Endothelial cell of umbilical vein (primary cell): ENCODE measurements around the gene CALN1. TPM values are rescaled to one million over a fixed set of nuclear protein-coding genes. Genes with fewer than 3 reads are reported as not detected.

Source experiments
- BruUV-seq: library from RNA; stranded (reverse); fragments of 400-500 nt; replicated peaks from 2 replicates; lab custom pipeline; 2021; lab: Mats Ljungman, UMichigan
- CTCF ChIA-PET: fragments of 300-600, 350-600 bp; sonication (Branson Sonifier 250); formaldehyde crosslinking; loops from one replicate; lab custom pipeline; 2021; ENCODE audit warnings: antibody characterized with exemption, inconsistent platforms; lab: Charles Lee
- POLR2A ChIA-PET: fragments of 300-600, 350-600 bp; sonication (Branson Sonifier 250); formaldehyde crosslinking; loops from one replicate; lab custom pipeline; 2021; ENCODE audit warnings: antibody characterized with exemption, inconsistent platforms; lab: Charles Lee
- DNase-seq: peaks from one replicate; pipeline ENCODE4 v3.0.0-alpha.2; 2011; ENCODE audit warnings: low read depth, low spot score
- FAIRE-seq: peaks from 2 replicates; lab custom pipeline; 2011; peaks lifted over from hg19 to GRCh38; lab: Jason Lieb, UNC
- H2AFZ ChIP-seq: 2 replicates; pipeline ENCODE4 v1.6.0; 2012; ENCODE audit warnings: low read depth, low read length, control low read depth, inconsistent platforms
- H3K27ac ChIP-seq: 2 replicates; pipeline ENCODE4 v1.5.1; 2011; ENCODE audit warnings: low read depth, mild to moderate bottlenecking, control low read depth, low read length, moderate library complexity; ENCODE audit not compliant: insufficient read depth
- H3K27me3 ChIP-seq, 2 experiments: 2 replicates each; pipeline versions ENCODE4 v1.6.0 to v1.6.1; 2011; ENCODE audit warnings: low read length in 2 of 2, mixed read lengths in 1 of 2; ENCODE audit not compliant: control insufficient read depth in 2 of 2, insufficient read depth in 2 of 2
- H3K36me3 ChIP-seq, 2 experiments: 2 replicates in 1 of 2; 3 replicates in 1 of 2; pipeline ENCODE4 v1.5.1; 2011; ENCODE audit warnings: low read length in 2 of 2, mild to moderate bottlenecking in 1 of 2, moderate library complexity in 1 of 2; ENCODE audit not compliant: control insufficient read depth in 2 of 2, insufficient read depth in 2 of 2; ENCODE audit errors: extremely low read depth in 1 of 2
- H3K4me1 ChIP-seq: 3 replicates; pipeline ENCODE4 v1.5.1; 2011; ENCODE audit warnings: mild to moderate bottlenecking, low read length; ENCODE audit not compliant: control insufficient read depth, insufficient read depth; ENCODE audit errors: extremely low read depth
- H3K4me2 ChIP-seq: 2 replicates; pipeline ENCODE4 v1.6.1; 2011; ENCODE audit warnings: low read length, control low read depth, mixed read lengths; ENCODE audit not compliant: insufficient read depth
- H3K4me3 ChIP-seq, 3 experiments: fragments of 200-600 bp in 1 of 3; sonication (generic), shearing (Covaris generic) in 1 of 3; replicated peaks in 1 of 3; 2 replicates each; pipeline ENCODE4 v1.5.1; 2011 to 2016; ENCODE audit warnings: control low read depth in 3 of 3, low read length in 3 of 3, mild to moderate bottlenecking in 2 of 3, inconsistent platforms in 1 of 3, low read depth in 1 of 3, moderate library complexity in 1 of 3; ENCODE audit not compliant: insufficient read depth in 1 of 3
- H3K79me2 ChIP-seq: 2 replicates; pipeline ENCODE4 v1.6.0; 2012; ENCODE audit warnings: low read length, inconsistent platforms; ENCODE audit not compliant: control insufficient read depth, insufficient read depth
- H3K9ac ChIP-seq: replicated peaks from 2 replicates; pipeline ENCODE3; 2011; ENCODE audit warnings: low read length, control low read depth; ENCODE audit not compliant: insufficient read depth; ENCODE audit errors: extremely low read depth
- H3K9me1 ChIP-seq: replicated peaks from 3 replicates; pipeline ENCODE4 v1.6.0; 2011; ENCODE audit warnings: mild to moderate bottlenecking, low read length; ENCODE audit not compliant: control insufficient read depth, insufficient read depth; ENCODE audit errors: extremely low read depth
- H3K9me3 ChIP-seq: replicated peaks from 2 replicates; pipeline ENCODE4 v1.5.1; 2012; ENCODE audit warnings: low read length, inconsistent platforms; ENCODE audit not compliant: control insufficient read depth, insufficient read depth
- H4K20me1 ChIP-seq: replicated peaks from 2 replicates; pipeline ENCODE3; 2011; ENCODE audit warnings: mild to moderate bottlenecking, low read length; ENCODE audit not compliant: control insufficient read depth, insufficient read depth; ENCODE audit errors: extremely low read depth
- CTCF ChIP-seq, 2 donors: IDR thresholded peaks; 1 replicate in 1 of 2; 2 replicates in 1 of 2; pipeline ENCODE4 v1.5.1; 2011; ENCODE audit warnings: low read length in 2 of 2, mild to moderate bottlenecking in 2 of 2, moderate library complexity in 2 of 2, control low read depth in 1 of 2, inconsistent platforms in 1 of 2, low read depth in 1 of 2; ENCODE audit not compliant: insufficient read depth in 1 of 2; ENCODE audit errors: extremely low read depth in 1 of 2
- EZH2 ChIP-seq: IDR thresholded peaks from 2 replicates; pipeline ENCODE4 v1.6.1; 2012; ENCODE audit warnings: borderline replicate concordance, low read depth, mild to moderate bottlenecking, moderate library complexity, low read length, inconsistent platforms; ENCODE audit not compliant: severe bottlenecking
- FOS ChIP-seq: IDR thresholded peaks from 2 replicates; pipeline ENCODE4 v1.6.1; 2011; ENCODE audit warnings: mild to moderate bottlenecking, low read length, moderate library complexity, borderline replicate concordance; ENCODE audit not compliant: insufficient read depth
- GATA2 ChIP-seq: IDR thresholded peaks from 2 replicates; pipeline ENCODE4 v1.7.0; 2011; ENCODE audit warnings: low read depth, mild to moderate bottlenecking, moderate library complexity, mixed read lengths, low read length; ENCODE audit not compliant: insufficient read length, insufficient read depth
- MAX ChIP-seq: IDR thresholded peaks from 2 replicates; pipeline ENCODE4 v1.6.1; 2011; ENCODE audit not compliant: insufficient read depth, insufficient read length
- MYC ChIP-seq: IDR thresholded peaks from one replicate; pipeline ENCODE4 v1.6.1; 2011; ENCODE audit warnings: mild to moderate bottlenecking, low read depth, low read length
- POLR2AphosphoS5 ChIP-seq: IDR thresholded peaks from 2 replicates; pipeline ENCODE4 v1.6.1; 2012; ENCODE audit warnings: low read depth, mild to moderate bottlenecking, control low read depth, low read length, moderate library complexity; ENCODE audit not compliant: insufficient read depth
- dilution Hi-C: fragments of 300-500 bp; cut with MboI; formaldehyde crosslinking; loops from one replicate; pipeline ENCODE4 v1.15.0; 2019; ENCODE audit warnings: low sequenced_read_pairs; ENCODE audit not compliant: extremely low pct_ligation_motif_present
- intact Hi-C: fragments of 100-400 bp; cut with micrococcal nuclease; formaldehyde crosslinking; loops from one replicate; pipeline ENCODE4 v1.10.0; 2022
- polyA plus RNA-seq, 4 experiments: library from polyadenylated mRNA; depleted of rRNA in 3 of 4; stranded (reverse) in 3 of 4; unstranded in 1 of 4; fragments of >200 nt; gene quantifications; 2 replicates each; pipeline versions ENCODE4 v1.2.1 to v1.2.3, GENCODE V29; 2011 to 2012; ENCODE audit warnings: missing spikeins in 1 of 4
- total RNA-seq: library from RNA; stranded (reverse); gene quantifications from 2 replicates; pipeline ENCODE4 v1.2.3, GENCODE V29; 2021

Gene CALN1
- total and polyA plus RNA-seq, 2 donors (not counting 3 experiments of a cell fraction or from before 2014, with no cell fraction given) = not detected

- ChIA-PET POLR2A (no interaction called here), CTCF (no interaction called here)
- Histone ChIP-seq H3K9me1 (no peaks in the 10 kb centered on the region), H3K9ac (no peak overlapping the region), H3K36me3 (no peaks in the 10 kb centered on the region), H3K4me3 (no peak overlapping the region), H3K79me2 (no peaks in the 10 kb centered on the region), H3K9me3 (peaks cover 7% of the 10 kb centered on the region), H2AFZ (no peak overlapping the region), H3K4me2 (no peak overlapping the region), H3K4me1 (no peaks in the 10 kb centered on the region), H3K27me3 (no peaks in the 10 kb centered on the region), H4K20me1 (no peaks in the 10 kb centered on the region), H3K27ac (no peak overlapping the region)
- dilution Hi-C loops = no loop called here
- DNase-seq = no peak
- FAIRE-seq = no peak
- no TSS peak for BruUV-seq
- intact Hi-C loops = no loop called here
- TF ChIP-seq MAX (no peak), FOS (no peak), POLR2AphosphoS5 (no peak), EZH2 (no peak), GATA2 (no peak)
Observed at GRCh38 chr7:72114129-72114528, 298.0 kb downstream of the CALN1 start.

- H3K4me1 ChIP-seq = no peaks in the 10 kb centered on the region
- peaks cover 9% of the 10 kb centered on the region for H3K9me3 ChIP-seq
- POLR2A ChIA-PET = no interaction called here
- no peaks in the 10 kb centered on the region for H4K20me1 ChIP-seq
- H3K4me3 ChIP-seq = no peak overlapping the region
- H3K27me3 ChIP-seq = no peaks in the 10 kb centered on the region
- DNase-seq = no peak
- CTCF ChIA-PET = no interaction called here
- dilution Hi-C loops = no loop called here
- no peak overlapping the region for H3K27ac ChIP-seq
- no peak overlapping the region for H3K4me2 ChIP-seq
- intact Hi-C loops = no loop called here
- H2AFZ ChIP-seq = no peak overlapping the region
- FAIRE-seq = no peak
- H3K36me3 ChIP-seq = no peaks in the 10 kb centered on the region
- no TSS peak for BruUV-seq
- H3K9me1 ChIP-seq = no peaks in the 10 kb centered on the region
- no peak overlapping the region for H3K9ac ChIP-seq
- TF ChIP-seq POLR2AphosphoS5 = no peak
- no peak for TF ChIP-seq CTCF (IDR thresholded peaks at IDR 0.05; ENCODE audit: extremely low read depth in 1 of 2, insufficient read depth in 1 of 2, low read depth in 1 of 2, low read length in 2 of 2)
- TF ChIP-seq MYC = no peak
- H3K79me2 ChIP-seq = no peaks in the 10 kb centered on the region
Observed at GRCh38 chr7:72112992-72113391, 299.1 kb downstream of the CALN1 start.
